Progenitor cell of endocrine pancreas (in vitro differentiated cells): ENCODE results near the gene MAP3K14. TPM values are rescaled to one million over a fixed set of nuclear protein-coding genes. Genes with fewer than 3 reads are reported as not detected.
A peak's percentile ranks its signal among the peaks of the same experiment; 100 is the strongest.

ENCODE experiments used
- DNase-seq: peaks from one replicate; pipeline ENCODE4 v3.0.0; 2021; ENCODE audit warnings: low spot score; ENCODE audit not compliant: unreplicated experiment
- H3K27ac Mint-ChIP-seq: 2 replicates; pipeline ENCODE4 v1.8.0; 2021; ENCODE audit warnings: mild to moderate bottlenecking, moderate library complexity, mixed read lengths
- H3K27me3 Mint-ChIP-seq: 2 replicates; pipeline ENCODE4 v1.8.0; 2021; ENCODE audit warnings: mixed read lengths
- H3K36me3 Mint-ChIP-seq: 2 replicates; pipeline ENCODE4 v1.8.0; 2022; ENCODE audit warnings: mixed read lengths; ENCODE audit not compliant: insufficient read depth
- H3K4me1 Mint-ChIP-seq: 2 replicates; pipeline ENCODE4 v1.8.0; 2021; ENCODE audit warnings: low read depth, mixed read lengths
- H3K4me3 Mint-ChIP-seq: 2 replicates; pipeline ENCODE4 v1.8.0; 2021; ENCODE audit warnings: low read depth, mild to moderate bottlenecking, moderate library complexity, mixed read lengths
- H3K9me3 Mint-ChIP-seq: 2 replicates; pipeline ENCODE4 v1.8.0; 2021; ENCODE audit warnings: low read depth, mixed read lengths
- total RNA-seq: library from RNA; stranded (reverse); gene quantifications from 2 replicates; pipeline ENCODE4 v1.2.1, GENCODE V29; 2021
- TF ChIP-seq, protein P1 (sequence below): fragments of 200-600 bp; sonication (generic); IDR thresholded peaks from one replicate; pipeline ENCODE4 v1.5.0; 2021; ENCODE audit warnings: antibody characterized with exemption, mild to moderate bottlenecking; ENCODE audit not compliant: unreplicated experiment

The MAP3K14 gene
- total RNA-seq, 1 donor from 2014 or later: 7.8 TPM

DNA sequence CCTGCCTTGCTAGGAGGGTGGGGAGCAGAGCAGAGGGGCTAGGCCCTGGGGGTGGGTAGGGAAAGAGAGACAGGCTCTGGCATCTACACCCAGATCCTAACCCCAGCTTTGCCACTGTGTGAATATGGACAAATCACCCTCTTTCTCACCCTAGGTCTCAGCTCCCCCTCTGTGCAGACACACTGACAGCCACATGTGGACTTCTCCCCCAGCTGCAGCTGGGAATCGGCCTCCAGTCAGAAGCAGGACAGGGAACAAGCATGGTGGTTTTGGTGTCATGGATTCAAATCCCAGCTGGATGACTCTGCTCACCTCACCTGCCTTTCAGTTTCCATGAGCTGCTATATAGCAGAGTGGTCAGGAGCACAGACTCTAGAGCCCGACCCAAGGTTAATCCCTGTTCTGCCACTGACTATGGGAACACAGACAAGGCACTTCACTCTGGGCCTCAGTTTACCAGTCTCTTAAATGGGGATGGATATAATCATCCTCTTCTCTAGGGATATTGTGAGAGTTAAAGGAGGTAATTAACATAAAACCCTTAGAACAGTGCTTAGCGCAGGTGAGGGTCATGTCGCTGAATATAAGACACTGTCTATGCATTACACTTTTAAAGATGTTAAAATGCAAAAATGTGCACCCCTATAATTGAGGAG, 26.2 kb upstream of the MAP3K14 start:
- Mint-ChIP-seq H3K9me3 (no peaks in the 10 kb centered on the region), H3K4me1 (no peaks in the 10 kb centered on the region), H3K36me3 (no peaks in the 10 kb centered on the region), H3K4me3 (no peak overlapping the region), H3K27me3 (peaks cover 4% of the 10 kb centered on the region), H3K27ac (no peak overlapping the region)
- DNase-seq: no peak
- TF ChIP-seq, protein P1, sequence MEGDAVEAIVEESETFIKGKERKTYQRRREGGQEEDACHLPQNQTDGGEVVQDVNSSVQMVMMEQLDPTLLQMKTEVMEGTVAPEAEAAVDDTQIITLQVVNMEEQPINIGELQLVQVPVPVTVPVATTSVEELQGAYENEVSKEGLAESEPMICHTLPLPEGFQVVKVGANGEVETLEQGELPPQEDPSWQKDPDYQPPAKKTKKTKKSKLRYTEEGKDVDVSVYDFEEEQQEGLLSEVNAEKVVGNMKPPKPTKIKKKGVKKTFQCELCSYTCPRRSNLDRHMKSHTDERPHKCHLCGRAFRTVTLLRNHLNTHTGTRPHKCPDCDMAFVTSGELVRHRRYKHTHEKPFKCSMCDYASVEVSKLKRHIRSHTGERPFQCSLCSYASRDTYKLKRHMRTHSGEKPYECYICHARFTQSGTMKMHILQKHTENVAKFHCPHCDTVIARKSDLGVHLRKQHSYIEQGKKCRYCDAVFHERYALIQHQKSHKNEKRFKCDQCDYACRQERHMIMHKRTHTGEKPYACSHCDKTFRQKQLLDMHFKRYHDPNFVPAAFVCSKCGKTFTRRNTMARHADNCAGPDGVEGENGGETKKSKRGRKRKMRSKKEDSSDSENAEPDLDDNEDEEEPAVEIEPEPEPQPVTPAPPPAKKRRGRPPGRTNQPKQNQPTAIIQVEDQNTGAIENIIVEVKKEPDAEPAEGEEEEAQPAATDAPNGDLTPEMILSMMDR: no peak

DNA sequence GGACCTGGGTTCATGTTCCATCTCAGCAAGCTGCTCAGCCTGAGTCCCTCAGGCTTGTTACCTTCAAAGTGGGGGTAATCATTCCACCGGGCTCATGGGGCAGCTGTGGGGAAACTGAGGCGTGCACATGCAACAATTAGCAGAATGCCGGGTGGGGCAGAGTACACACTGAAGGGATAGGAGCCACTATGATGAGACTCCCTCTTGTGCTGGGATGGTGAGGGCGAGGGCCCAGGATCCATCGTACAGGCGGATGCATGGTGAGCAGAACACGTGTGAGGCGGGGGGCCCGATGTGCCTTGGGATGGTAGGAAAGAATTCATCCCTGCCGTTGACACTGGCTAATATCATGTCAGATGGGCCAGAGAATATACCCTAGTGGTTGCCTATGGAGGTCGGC, 25.5 kb upstream of the MAP3K14 start:
- Mint-ChIP-seq H3K9me3 (no peaks in the 10 kb centered on the region), H3K27me3 (peaks cover 4% of the 10 kb centered on the region), H3K36me3 (no peaks in the 10 kb centered on the region), H3K4me1 (no peaks in the 10 kb centered on the region), H3K27ac (no peak overlapping the region), H3K4me3 (no peak overlapping the region)
- no peak for DNase-seq
- TF ChIP-seq, protein P1: no peak

DNA sequence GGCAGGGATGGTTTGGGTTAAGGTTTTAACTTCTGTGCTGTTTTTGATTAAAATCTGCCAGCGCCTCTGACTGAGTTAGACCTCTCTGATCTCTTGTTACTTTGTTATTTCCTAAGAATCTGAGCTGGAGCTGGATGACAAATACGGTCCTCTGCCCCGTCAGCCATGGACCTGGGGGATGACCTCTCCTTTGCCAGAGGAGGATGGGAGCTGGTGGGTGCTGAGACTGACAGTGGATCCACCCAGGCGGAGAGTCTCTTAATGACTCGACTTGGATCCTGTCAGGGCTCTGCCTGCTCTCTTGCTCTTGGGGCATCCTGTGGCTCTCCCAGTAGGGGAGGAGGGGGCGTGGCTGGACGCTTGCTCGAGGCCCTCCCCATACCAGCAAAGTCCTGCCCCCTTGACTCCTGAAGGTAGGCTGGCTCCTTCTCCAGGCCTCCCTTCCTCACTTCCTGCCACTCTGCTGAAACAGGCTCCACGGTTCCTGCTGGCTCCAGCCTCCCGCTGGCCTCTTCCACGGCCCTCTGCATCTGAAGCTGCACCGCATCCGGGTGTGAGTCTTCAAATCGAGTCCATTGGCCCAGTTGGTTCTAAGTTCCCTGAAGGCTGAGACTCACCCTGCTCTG, 24.8 kb upstream of the MAP3K14 start:
- no peak overlapping the region for H3K27ac Mint-ChIP-seq
- H3K9me3 Mint-ChIP-seq: no peaks in the 10 kb centered on the region
- no peaks in the 10 kb centered on the region for H3K36me3 Mint-ChIP-seq
- TF ChIP-seq, protein P1: no peak
- H3K27me3 Mint-ChIP-seq: peaks cover 4% of the 10 kb centered on the region
- no peak overlapping the region for H3K4me3 Mint-ChIP-seq
- peak; percentile 10 for DNase-seq
- no peaks in the 10 kb centered on the region for H3K4me1 Mint-ChIP-seq

DNA sequence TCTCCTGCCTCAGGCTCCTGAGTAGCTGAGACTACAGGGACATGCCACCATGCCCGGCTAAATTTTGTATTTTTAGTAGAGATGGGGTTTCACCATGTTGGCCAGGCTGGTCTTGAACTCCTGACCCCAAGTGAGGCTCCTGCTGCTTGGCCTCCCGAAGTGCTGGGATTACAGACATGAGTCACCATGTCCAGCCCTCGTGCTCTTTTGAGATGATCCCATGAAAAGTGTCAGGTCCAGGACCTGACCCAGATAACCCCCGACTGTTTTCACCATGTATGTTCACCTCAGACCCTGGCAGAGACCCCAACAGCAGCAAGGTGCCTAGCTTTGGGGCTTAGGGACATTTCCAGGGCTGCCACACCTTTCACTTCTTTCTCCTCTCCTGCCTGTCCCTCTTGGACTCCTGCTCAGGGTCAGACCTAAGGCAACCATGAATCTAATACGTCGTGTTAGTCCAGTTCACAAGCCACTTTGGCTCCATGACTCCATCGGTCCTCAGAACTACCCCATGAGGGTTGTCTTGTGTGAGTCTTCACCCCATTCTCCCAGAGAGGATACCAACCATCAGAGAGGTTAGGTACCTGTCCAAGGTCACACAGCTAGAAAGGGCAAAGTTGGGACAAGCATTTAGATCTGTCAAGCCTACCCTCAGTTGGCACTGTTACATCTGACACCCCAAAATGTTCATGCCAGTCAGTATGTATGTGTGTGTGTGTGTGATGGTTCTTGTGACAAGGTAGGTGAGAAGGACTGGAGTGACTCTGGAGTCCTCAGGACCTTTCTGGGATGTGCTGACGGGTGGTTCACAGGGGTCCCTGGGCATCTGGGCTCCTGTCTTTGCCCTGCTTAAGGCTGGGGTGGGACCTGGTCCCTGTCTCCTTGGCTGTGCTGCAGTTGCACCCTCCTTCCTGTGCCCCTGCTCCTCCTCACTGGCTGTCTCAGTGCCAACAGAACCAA, 23.1 kb upstream of the MAP3K14 start:
- no peaks in the 10 kb centered on the region for H3K9me3 Mint-ChIP-seq
- peaks cover 4% of the 10 kb centered on the region for H3K27me3 Mint-ChIP-seq
- no peak for DNase-seq
- H3K36me3 Mint-ChIP-seq: no peaks in the 10 kb centered on the region
- TF ChIP-seq, protein P1: no peak
- H3K4me3 Mint-ChIP-seq: no peak overlapping the region
- no peaks in the 10 kb centered on the region for H3K4me1 Mint-ChIP-seq
- no peak overlapping the region for H3K27ac Mint-ChIP-seq

DNA sequence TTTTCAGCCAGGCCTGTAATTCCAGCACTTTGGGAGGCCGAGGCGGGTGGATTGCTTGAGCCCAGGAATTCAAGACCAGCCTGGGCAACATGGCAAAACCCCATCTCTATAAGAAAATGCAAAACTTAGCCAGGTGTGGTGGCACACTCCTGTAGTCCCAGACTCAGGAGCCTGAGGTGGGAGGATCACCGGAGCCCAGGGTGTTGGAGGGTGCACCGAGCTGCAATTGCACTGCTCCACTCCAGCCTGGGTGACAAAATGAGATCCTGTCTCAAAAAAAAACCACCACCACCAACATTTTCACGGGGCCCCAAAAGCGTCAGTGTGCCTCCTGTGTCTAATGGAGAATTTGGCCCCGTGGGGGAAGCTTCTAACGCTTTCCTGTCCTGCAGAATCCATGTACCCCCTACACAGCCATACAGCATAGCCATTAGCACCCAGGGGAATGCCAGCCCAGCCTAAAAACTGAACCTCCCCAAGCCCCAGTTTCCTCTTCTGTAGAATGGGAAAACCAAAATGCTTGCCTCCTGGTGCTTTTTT, 22.2 kb upstream of the MAP3K14 start:
- Mint-ChIP-seq H3K36me3 (no peaks in the 10 kb centered on the region), H3K27me3 (peaks cover 4% of the 10 kb centered on the region), H3K4me1 (peaks cover 3% of the 10 kb centered on the region), H3K27ac (no peak overlapping the region), H3K9me3 (no peaks in the 10 kb centered on the region), H3K4me3 (no peak overlapping the region)
- TF ChIP-seq, protein P1: no peak
- DNase-seq: no peak
